ENCODE measurements around the gene SYNC.

DNA sequence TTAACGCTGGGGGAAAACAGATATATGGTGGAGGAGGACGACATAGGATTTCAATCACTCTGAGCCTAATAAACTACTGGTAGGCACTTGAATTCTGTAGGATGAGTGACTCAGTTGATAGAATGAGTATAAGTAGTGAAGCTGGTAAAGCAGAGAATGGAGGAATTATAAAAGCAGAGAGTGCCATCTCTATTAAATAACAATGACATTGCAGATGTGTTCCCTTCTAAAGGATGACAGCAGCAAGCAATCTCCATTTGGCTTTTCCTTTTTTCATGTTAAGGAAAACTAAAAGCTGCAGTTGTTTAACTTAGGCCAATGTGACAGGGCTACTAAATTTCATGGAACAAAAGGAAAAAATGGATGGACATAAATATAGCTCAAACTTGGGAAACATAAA is 69.7 kb downstream of the SYNC start:
- no peak for TF ChIP-seq POLR2A (IDR thresholded peaks at IDR 0.05)
- no peak for TF ChIP-seq CTCF (IDR thresholded peaks at IDR 0.05)
